T-helper 17 cell (primary cell): ENCODE results near the gene GHR. TPM values are rescaled to one million over a fixed set of nuclear protein-coding genes. Genes with fewer than 3 reads are reported as not detected.

Experiments used
- ATAC-seq: fragments of 150-1000 bp; cut with Tn5 transposase; 2 replicates; pipeline ENCODE4 v1.10.0; 2021; ENCODE audit warnings: mild to moderate bottlenecking, moderate library complexity
- DNase-seq, 3 donors: peaks; one replicate each; pipeline versions ENCODE4 v3.0.0 to v3.0.0-alpha.2; 2020 to 2021
- H3K9me3 ChIP-seq: one replicate; pipeline ENCODE4 v1.7.0; 2013; ENCODE audit warnings: low read length, mild to moderate bottlenecking; ENCODE audit not compliant: control insufficient read depth, poor library complexity, severe bottlenecking
- H3K27ac Mint-ChIP-seq: one replicate; pipeline ENCODE4 v1.8.0; 2022; ENCODE audit warnings: mild to moderate bottlenecking, moderate library complexity, mixed read lengths
- H3K27me3 Mint-ChIP-seq: one replicate; pipeline ENCODE4 v1.8.0; 2022; ENCODE audit warnings: mixed read lengths
- H3K36me3 Mint-ChIP-seq: one replicate; pipeline ENCODE4 v1.8.0; 2022; ENCODE audit warnings: low read depth, mixed read lengths
- H3K4me1 Mint-ChIP-seq: one replicate; pipeline ENCODE4 v1.8.0; 2022; ENCODE audit warnings: mild to moderate bottlenecking, mixed read lengths
- H3K4me3 Mint-ChIP-seq: one replicate; pipeline ENCODE4 v1.8.0; 2022; ENCODE audit warnings: mild to moderate bottlenecking, moderate library complexity, mixed read lengths
- total RNA-seq, 4 donors: library from RNA in 2 of 4; stranded (reverse) in 2 of 4; gene quantifications; one replicate each; pipeline ENCODE4 v1.2.3 and lab custom pipeline; 2022 to 2026

Gene GHR
- total RNA-seq, 2 donors from 2014 or later: not detected

GRCh38 chr5:42545038-42545437 is 121.8 kb downstream of the GHR start:
- Mint-ChIP-seq H3K36me3 (peaks cover 2% of the 10 kb centered on the region), H3K4me3 (no peak overlapping the region), H3K27ac (no peak overlapping the region), H3K27me3 (no peaks in the 10 kb centered on the region), H3K4me1 (no peaks in the 10 kb centered on the region)
- ATAC-seq: no peak
- DNase-seq: no peak
- peaks cover 9% of the 10 kb centered on the region for H3K9me3 ChIP-seq

DNA sequence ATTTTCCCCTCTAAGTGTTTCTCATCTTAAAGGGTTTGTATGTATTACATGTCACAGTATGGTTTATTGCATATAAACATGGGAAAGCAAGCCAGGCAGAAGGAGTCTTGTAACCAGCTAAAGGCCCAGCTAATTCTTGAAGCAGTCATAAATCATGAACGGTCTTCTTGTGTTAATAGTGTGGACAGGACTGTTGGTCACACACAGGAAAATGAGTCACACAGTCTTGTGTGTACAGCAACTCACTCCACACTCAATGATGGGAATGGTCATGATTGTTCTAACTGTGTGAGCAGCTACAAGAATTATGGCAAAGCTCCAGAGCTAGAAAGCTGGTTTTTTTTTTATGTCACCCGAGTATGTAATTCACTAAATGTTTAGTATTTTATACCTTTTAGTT is 123.9 kb downstream of the GHR start:
- no peaks in the 10 kb centered on the region for H3K36me3 Mint-ChIP-seq
- H3K4me3 Mint-ChIP-seq: no peak overlapping the region
- DNase-seq (no peak), ATAC-seq (no peak)
- H3K27me3 Mint-ChIP-seq: no peaks in the 10 kb centered on the region
- no peak overlapping the region for H3K27ac Mint-ChIP-seq
- no peaks in the 10 kb centered on the region for H3K9me3 ChIP-seq
- H3K4me1 Mint-ChIP-seq: no peaks in the 10 kb centered on the region

DNA sequence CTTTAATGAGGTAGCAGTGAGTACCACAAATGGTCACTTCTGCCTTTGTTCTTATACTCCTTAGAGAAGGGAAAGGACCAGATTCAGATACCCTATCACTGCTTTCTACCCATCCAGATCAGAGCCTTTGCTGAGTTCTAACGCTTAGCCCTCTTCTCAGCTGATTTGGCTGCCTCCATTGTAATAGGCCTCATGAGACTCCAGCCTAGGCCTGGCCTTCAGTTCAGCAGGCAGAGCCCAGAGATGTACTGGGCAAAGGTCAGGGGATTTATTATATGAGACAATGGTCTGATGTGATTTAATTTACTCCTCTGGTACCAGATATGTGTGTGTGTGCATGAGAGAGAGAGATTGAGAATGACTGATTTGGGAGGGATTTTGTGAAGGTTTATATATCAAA is 124.7 kb downstream of the GHR start:
- H3K27ac Mint-ChIP-seq: no peak overlapping the region
- no peaks in the 10 kb centered on the region for H3K27me3 Mint-ChIP-seq
- no peaks in the 10 kb centered on the region for H3K36me3 Mint-ChIP-seq
- H3K4me3 Mint-ChIP-seq: no peak overlapping the region
- no peak for ATAC-seq
- no peaks in the 10 kb centered on the region for H3K4me1 Mint-ChIP-seq
- H3K9me3 ChIP-seq: no peaks in the 10 kb centered on the region
- no peak for DNase-seq

GRCh38 chr5:42552597-42552996 is 129.4 kb downstream of the GHR start:
- Mint-ChIP-seq H3K4me3 (no peak overlapping the region), H3K36me3 (no peaks in the 10 kb centered on the region), H3K27ac (no peak overlapping the region), H3K4me1 (no peaks in the 10 kb centered on the region), H3K27me3 (no peaks in the 10 kb centered on the region)
- no peak for ATAC-seq
- DNase-seq: no peak
- no peaks in the 10 kb centered on the region for H3K9me3 ChIP-seq

GRCh38 chr5:42553461-42553860 is 130.2 kb downstream of the GHR start:
- DNase-seq (no peak), ATAC-seq (no peak)
- Mint-ChIP-seq H3K4me1 (no peaks in the 10 kb centered on the region), H3K36me3 (no peaks in the 10 kb centered on the region), H3K27me3 (no peaks in the 10 kb centered on the region), H3K27ac (no peak overlapping the region), H3K4me3 (no peak overlapping the region)
- H3K9me3 ChIP-seq: no peaks in the 10 kb centered on the region

DNA sequence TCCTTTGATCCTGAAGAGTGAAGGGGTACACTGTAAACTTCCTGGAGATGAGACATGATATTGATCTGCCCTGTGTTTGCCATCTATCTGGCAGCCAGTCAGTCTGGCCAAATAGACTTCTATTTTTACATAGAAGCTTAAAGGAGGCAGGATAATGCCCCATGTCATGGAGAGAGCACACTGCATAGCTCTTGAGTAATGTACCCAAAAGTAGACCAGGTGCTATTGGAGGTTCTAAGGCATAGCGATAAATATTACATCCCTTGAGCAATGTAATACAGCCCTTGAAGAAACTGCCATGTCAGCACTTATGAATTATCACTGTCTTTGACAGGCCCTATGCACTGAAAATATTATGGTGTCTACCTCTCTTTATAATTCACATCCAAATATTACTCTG is 131.8 kb downstream of the GHR start:
- no peaks in the 10 kb centered on the region for H3K9me3 ChIP-seq
- Mint-ChIP-seq H3K27me3 (no peaks in the 10 kb centered on the region), H3K27ac (no peak overlapping the region), H3K4me3 (no peak overlapping the region), H3K36me3 (no peaks in the 10 kb centered on the region), H3K4me1 (no peaks in the 10 kb centered on the region)
- no peak for DNase-seq
- ATAC-seq: no peak

GRCh38 chr5:42555797-42556196 is 132.6 kb downstream of the GHR start:
- ATAC-seq: no peak

GRCh38 chr5:42557689-42558088 is 134.4 kb downstream of the GHR start:
- no peak for ATAC-seq
- Mint-ChIP-seq H3K27ac (no peak overlapping the region), H3K27me3 (peaks cover 14% of the 10 kb centered on the region), H3K36me3 (no peaks in the 10 kb centered on the region), H3K4me1 (no peaks in the 10 kb centered on the region), H3K4me3 (no peak overlapping the region)
- DNase-seq: no peak
- no peaks in the 10 kb centered on the region for H3K9me3 ChIP-seq

More at GRCh38 chr5:42555797-42556196, 132.6 kb downstream of the GHR start:
- Mint-ChIP-seq H3K27me3 (peaks cover 6% of the 10 kb centered on the region), H3K4me1 (no peaks in the 10 kb centered on the region), H3K4me3 (no peak overlapping the region), H3K36me3 (no peaks in the 10 kb centered on the region), H3K27ac (no peak overlapping the region)
- no peak for DNase-seq
- H3K9me3 ChIP-seq: no peaks in the 10 kb centered on the region

DNA sequence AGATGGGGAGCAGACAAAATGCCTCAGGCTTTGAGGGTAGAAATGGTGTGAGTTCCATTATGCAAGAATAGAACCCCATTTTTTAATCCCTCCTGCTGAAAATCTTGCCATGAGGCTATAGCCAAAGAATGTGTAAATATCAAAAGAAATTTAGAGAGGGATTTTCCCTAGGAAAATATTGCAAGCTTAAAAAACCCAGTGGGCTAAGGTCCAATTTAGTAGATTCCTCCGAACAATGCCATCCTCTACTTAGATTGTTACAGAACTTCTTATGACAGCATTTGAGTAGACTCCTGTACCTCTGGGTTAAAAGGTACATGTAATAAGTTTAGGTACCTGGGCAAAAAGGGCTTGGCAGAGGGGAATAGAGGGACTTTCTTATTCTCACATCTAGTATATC is 138.4 kb downstream of the GHR start:
- Mint-ChIP-seq H3K27ac (no peak overlapping the region), H3K4me1 (no peaks in the 10 kb centered on the region), H3K4me3 (no peak overlapping the region), H3K36me3 (no peaks in the 10 kb centered on the region), H3K27me3 (peaks cover 23% of the 10 kb centered on the region)
- ATAC-seq: no peak
- no peaks in the 10 kb centered on the region for H3K9me3 ChIP-seq
- no peak for DNase-seq

- no peaks in the 10 kb centered on the region for H3K4me1 Mint-ChIP-seq
- H3K4me3 Mint-ChIP-seq: no peak overlapping the region
- H3K36me3 Mint-ChIP-seq: no peaks in the 10 kb centered on the region
- H3K27me3 Mint-ChIP-seq: peaks cover 41% of the 10 kb centered on the region
- no peak for DNase-seq
- no peaks in the 10 kb centered on the region for H3K9me3 ChIP-seq
- no peak overlapping the region for H3K27ac Mint-ChIP-seq
- ATAC-seq: no peak
Measured at GRCh38 chr5:42564689-42565356, 141.6 kb downstream of the GHR start.

GRCh38 chr5:42566652-42567295 is 143.5 kb downstream of the GHR start:
- no peaks in the 10 kb centered on the region for H3K36me3 Mint-ChIP-seq
- ATAC-seq (no peak), DNase-seq (no peak)
- H3K4me1 Mint-ChIP-seq: no peaks in the 10 kb centered on the region
- H3K9me3 ChIP-seq: no peaks in the 10 kb centered on the region
- H3K4me3 Mint-ChIP-seq: no peak overlapping the region
- H3K27me3 Mint-ChIP-seq: peaks cover 33% of the 10 kb centered on the region
- H3K27ac Mint-ChIP-seq: no peak overlapping the region

DNA sequence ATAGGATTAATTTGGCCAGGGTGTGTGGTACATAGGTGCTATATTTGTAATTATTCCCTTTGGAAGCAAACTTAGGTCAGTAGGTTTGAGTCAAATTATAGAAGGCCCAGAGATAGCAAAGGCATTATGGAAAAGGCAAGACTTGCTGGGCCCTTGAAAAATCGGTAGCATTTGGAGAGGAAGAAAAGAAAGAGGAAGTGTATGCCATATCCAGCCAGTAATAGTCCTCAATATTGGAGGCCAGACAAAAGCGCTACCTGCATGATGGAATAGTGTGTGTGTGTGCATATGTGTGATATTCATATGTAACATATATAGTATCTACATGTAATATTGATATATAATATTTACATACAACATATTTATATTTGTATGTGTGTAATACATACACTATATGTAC is 146.1 kb downstream of the GHR start:
- H3K36me3 Mint-ChIP-seq: no peaks in the 10 kb centered on the region
- H3K4me1 Mint-ChIP-seq: no peaks in the 10 kb centered on the region
- H3K4me3 Mint-ChIP-seq: no peak overlapping the region
- ATAC-seq: no peak
- peaks cover 50% of the 10 kb centered on the region for H3K27me3 Mint-ChIP-seq
- DNase-seq: no peak
- H3K27ac Mint-ChIP-seq: no peak overlapping the region
- H3K9me3 ChIP-seq: no peaks in the 10 kb centered on the region

DNA sequence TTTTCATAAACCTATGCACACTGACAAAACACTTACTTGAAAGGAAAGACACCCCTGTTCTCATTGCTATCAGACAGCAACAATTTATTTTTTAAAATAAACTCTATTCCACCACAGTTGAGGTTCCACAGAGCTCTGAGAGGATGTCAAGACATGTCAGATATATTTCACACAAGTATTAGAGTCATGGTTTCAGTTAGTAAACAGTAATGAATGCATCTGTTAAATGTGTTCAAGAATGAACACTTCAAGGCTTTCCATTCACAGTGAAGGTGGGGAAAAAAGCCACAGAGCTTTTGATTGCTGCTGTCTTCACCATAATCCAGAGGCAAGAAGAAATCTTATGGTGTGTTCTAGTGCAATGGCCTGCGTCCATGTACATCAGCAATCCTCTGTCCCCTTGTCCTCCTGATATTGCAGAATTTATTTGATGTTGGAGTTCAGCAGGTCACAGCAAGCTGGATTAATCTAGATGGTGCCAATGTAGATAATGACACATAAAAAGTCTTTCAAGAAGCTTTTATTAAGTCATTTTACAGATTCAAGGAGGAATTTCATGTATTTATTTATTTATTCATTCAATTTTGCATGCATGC is 146.8 kb downstream of the GHR start:
- no peak overlapping the region for H3K4me3 Mint-ChIP-seq
- H3K9me3 ChIP-seq: no peaks in the 10 kb centered on the region
- ATAC-seq (no peak), DNase-seq (no peak)
- H3K27me3 Mint-ChIP-seq: peaks cover 51% of the 10 kb centered on the region
- no peaks in the 10 kb centered on the region for H3K36me3 Mint-ChIP-seq
- H3K4me1 Mint-ChIP-seq: no peaks in the 10 kb centered on the region
- no peak overlapping the region for H3K27ac Mint-ChIP-seq
